Sigmoid colon (tissue), 4 donors: Measurements from ENCODE around the gene KDM5C.

ENCODE experiments used
- CTCF ChIP-seq, 4 experiments: fragments of 450-650 bp in 3 of 4; fragments of 200-600 bp in 1 of 4; IDR thresholded peaks; one replicate each; pipeline ENCODE4 v1.5.1; 2016 to 2019; ENCODE audit warnings: antibody characterized with exemption in 4 of 4, mild to moderate bottlenecking in 3 of 4, moderate library complexity in 2 of 4
- EP300 ChIP-seq, 4 donors: sonication (generic); formaldehyde crosslinking; IDR thresholded peaks; one replicate each; pipeline ENCODE4 v1.6.1; 2017; ENCODE audit warnings: antibody characterized with exemption in 4 of 4
- POLR2A ChIP-seq, 2 donors: fragments of 450-650 bp; IDR thresholded peaks; one replicate each; pipeline ENCODE4 v1.6.1; 2016; ENCODE audit warnings: antibody characterized with exemption in 2 of 2, mild to moderate bottlenecking in 2 of 2, moderate library complexity in 2 of 2
- POLR2AphosphoS5 ChIP-seq, 4 donors: sonication (generic); formaldehyde crosslinking; IDR thresholded peaks; one replicate each; pipeline ENCODE4 v1.6.1; 2017; ENCODE audit warnings: antibody characterized with exemption in 4 of 4

- TF ChIP-seq CTCF (IDR thresholded peaks at IDR 0.05): no peak
- no peak for TF ChIP-seq POLR2AphosphoS5 (IDR thresholded peaks at IDR 0.05)
- no peak for TF ChIP-seq POLR2A (IDR thresholded peaks at IDR 0.05)
- no peak for TF ChIP-seq EP300 (IDR thresholded peaks at IDR 0.05)
Observed at GRCh38 chrX:53234484-53234883, 9.5 kb upstream of the KDM5C start.
